Spleen (tissue), 11 donors: ENCODE data around the gene SRF. TPM values are rescaled to one million over a fixed set of nuclear protein-coding genes. Genes with fewer than 3 reads are reported as not detected.
A peak's percentile ranks its signal among the peaks of the same experiment; 100 is the strongest.

ENCODE experiments used
- DNase-seq: peaks from one replicate; pipeline ENCODE4 v3.0.0-alpha.2; 2020
- H3K27ac ChIP-seq, 8 donors: fragments of 200-600 bp; sonication (generic) in 7 of 8; 1 replicate in 4 of 8; 2 replicates in 4 of 8; pipeline versions ENCODE4 v1.5.0 to v1.8.0; 2016 to 2021; ENCODE audit warnings: inconsistent platforms in 4 of 8, mild to moderate bottlenecking in 4 of 8, moderate library complexity in 1 of 8
- H3K27me3 ChIP-seq, 7 donors: fragments of 200-600 bp; sonication (generic) in 6 of 7; replicated peaks in 1 of 7; 1 replicate in 4 of 7; 2 replicates in 3 of 7; pipeline versions ENCODE4 v1.5.0 to v1.8.0; 2016 to 2021; ENCODE audit warnings: inconsistent platforms in 3 of 7, mild to moderate bottlenecking in 1 of 7
- H3K36me3 ChIP-seq, 6 donors: fragments of 200-600 bp; sonication (generic) in 5 of 6; 1 replicate in 4 of 6; 2 replicates in 2 of 6; pipeline versions ENCODE4 v1.5.0 to v1.8.0; 2016 to 2021; ENCODE audit warnings: inconsistent platforms in 2 of 6
- H3K4me1 ChIP-seq, 6 donors: fragments of 200-600 bp; sonication (generic) in 5 of 6; 1 replicate in 3 of 6; 2 replicates in 3 of 6; pipeline versions ENCODE4 v1.5.0 to v1.8.0; 2016 to 2021; ENCODE audit warnings: inconsistent platforms in 3 of 6
- H3K4me3 ChIP-seq, 8 donors: fragments of 200-600 bp; sonication (generic) in 7 of 8; 1 replicate in 4 of 8; 2 replicates in 4 of 8; pipeline versions ENCODE4 v1.5.0 to v1.8.0; 2016 to 2021; ENCODE audit warnings: inconsistent platforms in 4 of 8, mild to moderate bottlenecking in 4 of 8, moderate library complexity in 2 of 8
- H3K9me3 ChIP-seq, 8 donors: fragments of 200-600 bp; sonication (generic) in 7 of 8; 1 replicate in 4 of 8; 2 replicates in 4 of 8; pipeline versions ENCODE4 v1.5.0 to v1.8.0; 2016 to 2021; ENCODE audit warnings: inconsistent platforms in 4 of 8
- POLR2A ChIP-seq, 3 donors: fragments of 450-650 bp; IDR thresholded peaks; one replicate each; pipeline ENCODE4 v1.5.1; 2017; ENCODE audit warnings: antibody characterized with exemption in 3 of 3, mild to moderate bottlenecking in 1 of 3
- POLR2AphosphoS5 ChIP-seq, 3 donors: sonication (generic); formaldehyde crosslinking; IDR thresholded peaks; one replicate each; pipeline ENCODE4 v1.5.1; 2017; ENCODE audit warnings: antibody characterized with exemption in 3 of 3
- WGBS, 5 donors: extraction: QIAGEN DNeasy Blood & Tissue Kit in 3 of 5; methylation state at CpG; one replicate each; pipeline versions ENCODE4 v1.1.5 to v1.1.7; 2013 to 2018; 5-methylcytosine and 5-hydroxymethylcytosine counted together
- intact Hi-C: fragments of 100-400 bp; cut with DNase I; formaldehyde crosslinking; loops from one replicate; pipeline ENCODE4 v1.15.0; 2023; ENCODE audit warnings: low total_unique reads
- polyA plus RNA-seq, 3 donors: library from polyadenylated mRNA; stranded (reverse); fragments of 200-250 nt; gene quantifications; one replicate each; pipeline ENCODE4 v1.2.1, GENCODE V29; 2013
- total RNA-seq, 7 donors: library from RNA; depleted of rRNA in 3 of 7; stranded (reverse); fragments of >200 nt in 3 of 7; fragmentation: NEBNext Ultra II Directional in 4 of 7; extraction: Animal tissue kit (Norgen Biotek cat#: 25700) in 4 of 7; gene quantifications; one replicate each; pipeline versions ENCODE4 v1.1.0 to v1.2.1, GENCODE V29; 2016 to 2021
- TF ChIP-seq, protein P1 (sequence below), 11 experiments: fragments of 200-600 bp in 7 of 11; fragments of 450-650 bp in 4 of 11; sonication (generic) in 4 of 11; IDR thresholded peaks in 8 of 11; conservative IDR thresholded peaks in 3 of 11; 1 replicate in 7 of 11; 2 replicates in 4 of 11; pipeline versions ENCODE4 v1.4.0 to v1.8.0; 2016 to 2021; ENCODE audit warnings: antibody characterized with exemption in 11 of 11, inconsistent platforms in 4 of 11, mild to moderate bottlenecking in 1 of 11
- donor health status: healthy with polysubstance abuse.
- donor health status: DM: no; HTN: no; CAD: no; lungs with moderate emphysema.
- donor health status: DM: no; HTN: no; CAD: no.
- donor health status: Bipolar disorder and iron deficiency.
- donor health status: healthy.
- donor health status: DM: no; HTN: no; CAD: no.
- donor health status: DM: yes; HTN: yes; CAD: no.

SRF gene
- total and polyA plus RNA-seq, 10 donors = 11.6 to 45.6 (median 25.6) TPM

DNA sequence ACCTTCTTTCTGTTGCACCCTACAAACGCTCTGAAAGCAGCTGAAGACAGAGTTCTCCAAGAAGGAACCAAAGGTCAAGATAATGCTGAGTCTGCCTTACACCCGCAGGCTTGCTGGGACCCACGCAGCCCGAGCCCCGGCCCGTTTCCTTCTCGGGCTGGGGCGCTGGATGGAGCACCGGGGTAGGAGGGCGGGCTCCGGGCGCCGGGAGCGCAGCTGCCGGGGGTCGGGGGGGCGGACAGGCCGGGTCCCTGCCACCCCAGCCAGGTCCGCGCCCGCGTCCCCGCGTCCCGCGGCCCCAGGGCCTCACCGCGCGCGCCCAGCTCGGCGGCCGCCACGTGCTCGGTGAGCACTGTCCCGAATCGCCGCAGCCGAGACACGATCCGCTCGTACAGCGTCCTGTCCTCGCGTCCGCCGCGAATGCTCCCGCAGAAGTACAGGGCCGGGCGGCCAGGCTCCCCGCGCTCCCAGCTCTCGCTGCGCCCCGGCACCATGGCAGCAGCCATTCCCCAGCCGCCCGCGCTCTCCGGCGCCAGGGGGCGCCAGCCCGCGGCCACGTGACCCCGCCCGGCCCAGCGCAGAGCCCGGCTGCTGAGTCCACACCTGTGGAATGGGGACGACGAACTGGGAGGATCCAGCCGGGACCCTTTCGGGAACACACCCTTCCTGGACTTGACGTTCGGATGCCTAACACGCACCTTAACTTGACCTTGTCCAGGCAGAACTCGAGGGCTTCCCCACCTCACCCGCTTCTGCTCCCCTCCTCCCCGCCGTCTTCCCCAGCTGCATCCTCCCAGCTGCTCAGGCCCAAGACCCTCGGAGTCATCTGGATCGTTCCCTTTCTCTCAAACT lies 58.1 kb downstream of the SRF start, which contains the start of gene DNPH1:
Gene DNPH1 (minus strand): TSS at position 531 of the 852 bp plus-strand sequence. CDS start 25 bp downstream, at position 506.
- Histone ChIP-seq H3K9me3 (no peaks in the 10 kb centered on the region), H3K27ac (peak within 1 kb of the TSS; percentile 48 to 85 (median 80)), H3K4me1 (peaks cover 14 to 58% (median 36%) of the 10 kb centered on the region in 6 donors), H3K36me3 (peaks cover 0 to 14% (median 0%) of the 10 kb centered on the region in 6 donors), H3K27me3 (no peaks in the 10 kb centered on the region), H3K4me3 (peak within 1 kb of the TSS; percentile 55 to 77 (median 64))
- peak; percentile 95 for DNase-seq
- intact Hi-C loops = no loop called here
- TF ChIP-seq, protein P1, sequence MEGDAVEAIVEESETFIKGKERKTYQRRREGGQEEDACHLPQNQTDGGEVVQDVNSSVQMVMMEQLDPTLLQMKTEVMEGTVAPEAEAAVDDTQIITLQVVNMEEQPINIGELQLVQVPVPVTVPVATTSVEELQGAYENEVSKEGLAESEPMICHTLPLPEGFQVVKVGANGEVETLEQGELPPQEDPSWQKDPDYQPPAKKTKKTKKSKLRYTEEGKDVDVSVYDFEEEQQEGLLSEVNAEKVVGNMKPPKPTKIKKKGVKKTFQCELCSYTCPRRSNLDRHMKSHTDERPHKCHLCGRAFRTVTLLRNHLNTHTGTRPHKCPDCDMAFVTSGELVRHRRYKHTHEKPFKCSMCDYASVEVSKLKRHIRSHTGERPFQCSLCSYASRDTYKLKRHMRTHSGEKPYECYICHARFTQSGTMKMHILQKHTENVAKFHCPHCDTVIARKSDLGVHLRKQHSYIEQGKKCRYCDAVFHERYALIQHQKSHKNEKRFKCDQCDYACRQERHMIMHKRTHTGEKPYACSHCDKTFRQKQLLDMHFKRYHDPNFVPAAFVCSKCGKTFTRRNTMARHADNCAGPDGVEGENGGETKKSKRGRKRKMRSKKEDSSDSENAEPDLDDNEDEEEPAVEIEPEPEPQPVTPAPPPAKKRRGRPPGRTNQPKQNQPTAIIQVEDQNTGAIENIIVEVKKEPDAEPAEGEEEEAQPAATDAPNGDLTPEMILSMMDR (IDR thresholded peaks at IDR 0.05 in 8 of 11, conservative IDR thresholded peaks at IDR 0.05 in 3 of 11) = peak; percentile 46 to 99 (median 94)
- TF ChIP-seq POLR2AphosphoS5 (IDR thresholded peaks at IDR 0.05) (peak; percentile 54 to 77 (median 76)), POLR2A (IDR thresholded peaks at IDR 0.05) (no peak)
- 2 to 6% (median 2%) methylated on average over 24 to 82 of the region's 82 CpGs for WGBS, 5 donors

DNA sequence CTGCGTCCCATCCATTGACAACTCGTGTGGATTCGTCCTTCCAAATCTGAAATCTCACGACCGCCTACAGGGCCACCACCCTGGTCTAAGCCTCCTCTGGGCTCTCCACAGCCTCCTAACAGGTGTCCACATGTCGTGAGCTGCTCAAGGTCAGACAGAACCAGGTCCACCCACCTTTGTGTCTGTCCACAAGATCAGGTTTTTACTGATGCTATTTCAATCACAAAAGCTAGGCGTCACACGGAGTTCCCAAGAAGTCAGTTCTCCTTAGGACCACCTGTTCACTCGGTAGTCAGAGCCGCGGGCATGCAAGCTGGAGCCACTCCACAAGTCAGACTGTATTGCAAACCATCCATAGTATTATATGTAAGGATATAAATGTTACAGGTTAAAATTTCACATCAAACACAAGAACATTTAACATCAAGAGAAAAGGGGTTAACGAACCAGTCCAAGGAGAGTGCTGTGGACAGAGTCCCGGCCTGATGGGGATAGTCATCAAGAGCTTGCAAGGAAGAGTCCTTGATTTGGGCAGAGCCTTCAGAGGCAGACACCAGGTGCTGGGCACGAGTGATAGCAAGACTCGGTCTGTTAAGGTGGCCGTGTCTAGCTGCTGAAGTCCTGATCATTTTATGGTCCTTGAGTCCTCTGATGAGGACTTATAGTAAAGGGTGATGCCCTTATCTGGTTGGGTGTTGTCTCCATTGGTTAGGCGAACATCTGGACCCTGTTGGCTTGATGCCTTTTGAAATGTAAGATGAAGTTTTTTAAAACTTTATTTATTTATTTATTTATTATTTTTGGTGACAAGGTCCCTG lies 58.9 kb downstream of the SRF start:
- 74 to 79% (median 77%) methylated on average over 17 of the region's 17 CpGs for WGBS, 5 donors
- H3K4me1 ChIP-seq = peaks cover 6 to 49% (median 28%) of the 10 kb centered on the region in 6 donors
- peaks cover 0 to 12% (median 0%) of the 10 kb centered on the region in 6 donors for H3K36me3 ChIP-seq
- peak overlapping the region in 5 of 8 donors; percentile 60 to 77 (median 68) for H3K4me3 ChIP-seq
- H3K27me3 ChIP-seq = no peaks in the 10 kb centered on the region
- H3K9me3 ChIP-seq = no peaks in the 10 kb centered on the region
- H3K27ac ChIP-seq = peak overlapping the region in 4 of 8 donors; percentile 77 to 85 (median 82)
- no peak for DNase-seq
- intact Hi-C loops = no loop called here
- TF ChIP-seq POLR2AphosphoS5 (IDR thresholded peaks at IDR 0.05) (no peak), POLR2A (IDR thresholded peaks at IDR 0.05) (no peak)
- TF ChIP-seq, protein P1 (IDR thresholded peaks at IDR 0.05 in 8 of 11, conservative IDR thresholded peaks at IDR 0.05 in 3 of 11) = no peak

DNA sequence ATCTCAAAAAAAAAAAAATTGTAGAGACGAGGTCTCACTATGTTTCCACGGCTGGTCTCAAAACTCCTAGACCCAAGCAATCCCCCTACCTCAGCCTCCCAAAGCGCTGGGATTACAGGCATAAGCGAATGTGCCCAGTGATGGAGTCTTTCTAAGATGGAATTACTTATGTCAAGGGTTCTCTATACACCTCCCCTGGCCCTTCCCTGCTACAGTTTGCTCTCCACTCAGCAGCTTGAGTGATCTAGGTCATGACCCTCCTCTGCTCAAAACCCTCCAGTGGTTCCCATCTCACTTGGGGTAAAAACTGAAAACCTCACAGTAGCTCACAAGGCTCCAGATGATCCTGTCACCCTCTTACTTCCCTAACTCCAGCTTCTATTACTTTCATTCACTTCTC lies 60.0 kb downstream of the SRF start:
- H3K9me3 ChIP-seq = no peaks in the 10 kb centered on the region
- H3K4me1 ChIP-seq = peaks cover 4 to 39% (median 21%) of the 10 kb centered on the region in 6 donors
- no peak for DNase-seq
- no peak overlapping the region for H3K27ac ChIP-seq
- H3K36me3 ChIP-seq = peaks cover 0 to 4% (median 0%) of the 10 kb centered on the region in 6 donors
- intact Hi-C loops = no loop called here
- no peak overlapping the region for H3K4me3 ChIP-seq
- H3K27me3 ChIP-seq = no peaks in the 10 kb centered on the region
- TF ChIP-seq, protein P1 (IDR thresholded peaks at IDR 0.05 in 8 of 11, conservative IDR thresholded peaks at IDR 0.05 in 3 of 11) = no peak
- TF ChIP-seq POLR2AphosphoS5 (IDR thresholded peaks at IDR 0.05) = no peak
- no peak for TF ChIP-seq POLR2A (IDR thresholded peaks at IDR 0.05)
- WGBS, 5 donors = 89 to 94% (median 93%) methylated on average over 4 of the region's 4 CpGs

Other genes starting within 250 kb of the SRF start
- gene CNPY3, start 241.8 kb upstream of the SRF start, total RNA-seq = 100 to 1,000 TPM in 5 of 7 donors, 10 to 100 TPM in 2; 82.2 to 115 (median 109) TPM
- 100 to 1,000 TPM in 1 of 3 donors, 10 to 100 TPM in 2; 94.2 to 109 (median 97.9) TPM for gene CNPY3, start 241.8 kb upstream of the SRF start, polyA plus RNA-seq
- gene GNMT, start 210.5 kb upstream of the SRF start, total RNA-seq = 1 to 10 TPM in 6 of 7 donors, under 1 TPM in 1; 0.68 to 3.0 (median 2.0) TPM
- 1 to 10 TPM; 1.2 to 2.3 (median 1.4) TPM for gene GNMT, start 210.5 kb upstream of the SRF start, polyA plus RNA-seq
- gene PEX6, start 192.1 kb upstream of the SRF start, total RNA-seq = 10 to 100 TPM; 11.1 to 24.3 (median 19.8) TPM
- gene PEX6, start 192.1 kb upstream of the SRF start, polyA plus RNA-seq = 10 to 100 TPM; 12.7 to 25.5 (median 16.8) TPM
- gene PPP2R5D, start 186.7 kb upstream of the SRF start, total RNA-seq = 10 to 100 TPM; 23.6 to 40.2 (median 27.7) TPM
- gene PPP2R5D, start 186.7 kb upstream of the SRF start, polyA plus RNA-seq = 10 to 100 TPM; 15.3 to 18.1 (median 15.6) TPM
- gene MEA1, start 157.3 kb upstream of the SRF start, total RNA-seq = 10 to 100 TPM; 33.3 to 51.4 (median 39.4) TPM
- 10 to 100 TPM; 79.2 to 89.4 (median 88.9) TPM for gene MEA1, start 157.3 kb upstream of the SRF start, polyA plus RNA-seq
- gene KLHDC3, start 157.0 kb upstream of the SRF start, total RNA-seq = 10 to 100 TPM; 37.3 to 89.2 (median 68.7) TPM
- gene KLHDC3, start 157.0 kb upstream of the SRF start, polyA plus RNA-seq = 10 to 100 TPM; 53.0 to 83.2 (median 54.8) TPM
- gene RRP36, start 149.6 kb upstream of the SRF start, total RNA-seq = 10 to 100 TPM; 34.9 to 63.4 (median 43.8) TPM
- 10 to 100 TPM; 32.0 to 39.5 (median 32.3) TPM for gene RRP36, start 149.6 kb upstream of the SRF start, polyA plus RNA-seq
- gene CUL7, start 117.4 kb upstream of the SRF start, total RNA-seq = 10 to 100 TPM; 11.8 to 23.1 (median 13.7) TPM
- gene CUL7, start 117.4 kb upstream of the SRF start, polyA plus RNA-seq = 1 to 10 TPM; 3.6 to 7.7 (median 4.9) TPM
- gene MRPL2, start 111.8 kb upstream of the SRF start, total RNA-seq = 10 to 100 TPM; 11.0 to 43.4 (median 31.0) TPM
- gene MRPL2, start 111.8 kb upstream of the SRF start, polyA plus RNA-seq = 10 to 100 TPM; 47.9 to 53.9 (median 52.7) TPM
- 10 to 100 TPM; 19.6 to 27.0 (median 21.5) TPM for gene KLC4, start 111.6 kb upstream of the SRF start, total RNA-seq
- 10 to 100 TPM; 13.2 to 20.0 (median 19.2) TPM for gene KLC4, start 111.6 kb upstream of the SRF start, polyA plus RNA-seq
- 10 to 100 TPM; 20.4 to 66.4 (median 35.1) TPM for gene PTK7, start 95.0 kb upstream of the SRF start, total RNA-seq
- gene PTK7, start 95.0 kb upstream of the SRF start, polyA plus RNA-seq = 10 to 100 TPM in 1 of 3 donors, 1 to 10 TPM in 2; 6.0 to 13.0 (median 8.7) TPM
- 10 to 100 TPM; 54.0 to 81.5 (median 68.5) TPM for gene CUL9, start 10.9 kb downstream of the SRF start, total RNA-seq
- gene CUL9, start 10.9 kb downstream of the SRF start, polyA plus RNA-seq = 100 to 1,000 TPM in 2 of 3 donors, 10 to 100 TPM in 1; 50.4 to 145 (median 113) TPM
- gene DNPH1, start 58.2 kb downstream of the SRF start, total RNA-seq = 10 to 100 TPM; 33.2 to 94.8 (median 54.0) TPM
- 100 to 1,000 TPM; 126 to 201 (median 153) TPM for gene DNPH1, start 58.2 kb downstream of the SRF start, polyA plus RNA-seq
- gene TTBK1, start 72.2 kb downstream of the SRF start, total RNA-seq = under 1 TPM in 6 of 7 donors, not detected in 1; 0.07 to 0.32 (median 0.11) TPM
- under 1 TPM; 0.05 to 0.19 (median 0.07) TPM for gene TTBK1, start 72.2 kb downstream of the SRF start, polyA plus RNA-seq
- gene SLC22A7, start 127.0 kb downstream of the SRF start, total RNA-seq = not detected
- not detected for gene SLC22A7, start 127.0 kb downstream of the SRF start, polyA plus RNA-seq
- 10 to 100 TPM in 1 of 7 donors, 1 to 10 TPM in 6; 6.4 to 11.6 (median 7.1) TPM for gene CRIP3, start 137.6 kb downstream of the SRF start, total RNA-seq
- gene CRIP3, start 137.6 kb downstream of the SRF start, polyA plus RNA-seq = 10 to 100 TPM; 15.1 to 36.5 (median 35.8) TPM
- 10 to 100 TPM; 28.9 to 56.9 (median 39.5) TPM for gene ZNF318, start 198.4 kb downstream of the SRF start, total RNA-seq
- 10 to 100 TPM in 2 of 3 donors, 1 to 10 TPM in 1; 8.6 to 15.6 (median 10.8) TPM for gene ZNF318, start 198.4 kb downstream of the SRF start, polyA plus RNA-seq